Activated naive CD4-positive, alpha-beta T cell treated with anti-CD3 and anti-CD28 coated beads, Interleukin-2, amount 10 ng/mL, durations not matched to agents 7 days and 5 days (primary cell): ENCODE results near the gene USP6NL.
"Not testable (repeated sequence)": the region's sequence is repeated elsewhere in the genome, so short reads cannot be mapped to it uniquely, and the experiment has no call there.

Experiments
- CTCF ChIA-PET: fragments of 350-600 bp; sonication (Branson Sonifier 250); formaldehyde crosslinking; loops from one replicate; lab custom pipeline; 2021; ENCODE audit warnings: antibody characterized with exemption; lab: Charles Lee
- DNase-seq: peaks from one replicate; pipeline ENCODE4 v3.0.0-alpha.2; 2020
- H3K27ac Mint-ChIP-seq: one replicate; pipeline ENCODE4 v1.8.0; 2021; ENCODE audit warnings: mild to moderate bottlenecking, moderate library complexity, mixed read lengths
- H3K27me3 Mint-ChIP-seq: one replicate; pipeline ENCODE4 v1.8.0; 2021; ENCODE audit warnings: mild to moderate bottlenecking, mixed read lengths
- H3K36me3 Mint-ChIP-seq: one replicate; pipeline ENCODE4 v1.8.0; 2021; ENCODE audit warnings: mixed read lengths
- H3K4me1 Mint-ChIP-seq: one replicate; pipeline ENCODE4 v1.8.0; 2021; ENCODE audit warnings: mixed read lengths
- H3K4me3 Mint-ChIP-seq: one replicate; pipeline ENCODE4 v1.8.0; 2021; ENCODE audit warnings: mild to moderate bottlenecking, moderate library complexity, mixed read lengths
- H3K9me3 Mint-ChIP-seq: one replicate; pipeline ENCODE4 v1.8.0; 2021; ENCODE audit warnings: mixed read lengths

USP6NL gene

DNA sequence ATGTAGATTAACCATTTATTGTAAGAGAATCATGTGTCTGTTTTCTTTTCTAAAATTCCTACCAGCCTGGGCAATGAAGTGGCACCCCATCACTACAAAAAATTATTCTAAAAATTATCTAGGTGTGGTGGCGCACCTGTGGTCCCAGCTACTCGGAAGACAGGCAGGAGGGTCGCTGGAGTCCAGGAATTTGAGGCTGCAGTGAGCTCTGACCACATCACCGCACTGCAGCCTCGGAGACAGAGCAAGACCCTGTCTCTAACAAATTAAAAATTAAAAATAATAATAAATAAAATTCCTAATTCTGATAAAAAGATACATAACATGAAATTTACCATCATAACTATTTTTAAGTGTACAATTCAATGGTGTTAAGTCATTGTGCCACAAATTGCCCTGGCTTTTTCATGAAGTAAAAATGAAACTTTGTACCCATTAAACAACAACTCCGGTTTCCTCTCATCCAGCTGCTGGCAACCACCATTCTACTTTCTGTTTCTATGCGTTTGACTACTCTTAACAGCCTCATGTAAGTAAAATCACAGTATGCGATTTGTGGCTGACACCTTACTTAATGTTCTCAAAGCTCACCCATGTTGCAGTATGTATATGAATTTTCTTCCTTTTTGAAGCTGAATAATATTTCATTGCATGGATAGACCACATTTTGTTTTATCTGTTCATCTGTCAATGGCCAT lies 20.6 kb upstream of the USP6NL start:
- peak overlapping the region; percentile 28 for H3K4me3 Mint-ChIP-seq
- peaks cover 23% of the 10 kb centered on the region for H3K4me1 Mint-ChIP-seq
- DNase-seq, result peak; percentile 62
- CTCF ChIA-PET, result interaction anchor here (1.0 to 1.7 kb wide), 2 partner anchors 20 to 126 kb away, joined by 3 to 5 read pairs; no protein-coding TSS in a partner anchor
- peaks cover 4% of the 10 kb centered on the region for H3K36me3 Mint-ChIP-seq
- H3K27me3 Mint-ChIP-seq, result peaks cover 19% of the 10 kb centered on the region
- no peaks in the 10 kb centered on the region for H3K9me3 Mint-ChIP-seq
- H3K27ac Mint-ChIP-seq, result peak overlapping the region; percentile 83

- Mint-ChIP-seq H3K9me3 (no peaks in the 10 kb centered on the region), H3K36me3 (peaks cover 4% of the 10 kb centered on the region), H3K27me3 (peaks cover 12% of the 10 kb centered on the region), H3K4me1 (peaks cover 23% of the 10 kb centered on the region), H3K27ac (no peak overlapping the region), H3K4me3 (no peak overlapping the region)
- CTCF ChIA-PET, result interaction anchor here (1.0 to 1.7 kb wide), 2 partner anchors 19 to 127 kb away, joined by 3 to 5 read pairs; no protein-coding TSS in a partner anchor
- no peak for DNase-seq
Observed at GRCh38 chr10:11631291-11631690, 19.8 kb upstream of the USP6NL start.

GRCh38 chr10:11629731-11630130 lies 18.3 kb upstream of the USP6NL start:
- DNase-seq, result no peak
- Mint-ChIP-seq H3K4me3 (no peak overlapping the region), H3K27ac (no peak overlapping the region), H3K4me1 (peaks cover 30% of the 10 kb centered on the region), H3K9me3 (no peaks in the 10 kb centered on the region), H3K27me3 (peaks cover 17% of the 10 kb centered on the region), H3K36me3 (peaks cover 1% of the 10 kb centered on the region)
- CTCF ChIA-PET, result interaction anchor here (1.0 kb wide), 1 partner anchor 128 kb away, joined by 3 read pairs; no protein-coding TSS in a partner anchor

DNA sequence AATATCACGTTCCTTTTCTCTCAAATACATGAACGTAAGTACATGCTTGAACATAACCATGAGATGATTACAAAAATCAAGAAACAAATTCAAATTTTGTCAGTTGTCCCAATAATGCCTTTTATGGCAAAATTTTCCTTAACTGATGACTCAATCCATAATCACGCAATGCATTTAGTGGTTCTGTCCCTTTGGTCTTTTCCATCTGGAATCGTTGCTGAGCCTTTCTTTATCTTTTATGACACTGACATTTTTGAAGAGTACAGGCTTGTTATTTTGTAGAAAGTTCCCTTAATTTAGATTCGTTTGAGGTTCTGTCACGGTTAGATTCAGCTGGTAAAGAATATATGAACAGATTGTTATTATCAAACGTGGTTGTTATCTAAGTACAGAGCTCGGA lies 16.5 kb upstream of the USP6NL start:
- not testable (repeated sequence) for H3K4me3 Mint-ChIP-seq, H3K27ac Mint-ChIP-seq, DNase-seq, H3K9me3 Mint-ChIP-seq, H3K36me3 Mint-ChIP-seq
- CTCF ChIA-PET, result interaction anchor here (0.6 kb wide), 1 partner anchor 9 kb away, joined by 3 read pairs; no protein-coding TSS in a partner anchor
- peaks cover 13% of the 10 kb centered on the region for H3K27me3 Mint-ChIP-seq
- peaks cover 25% of the 10 kb centered on the region for H3K4me1 Mint-ChIP-seq

GRCh38 chr10:11626071-11626470 lies 14.6 kb upstream of the USP6NL start:
- Mint-ChIP-seq H3K36me3 (peaks cover 1% of the 10 kb centered on the region), H3K4me3 (no peak overlapping the region), H3K27me3 (peaks cover 16% of the 10 kb centered on the region), H3K9me3 (no peaks in the 10 kb centered on the region), H3K27ac (no peak overlapping the region), H3K4me1 (peaks cover 9% of the 10 kb centered on the region)
- no peak for DNase-seq
- CTCF ChIA-PET, result no interaction called here

DNA sequence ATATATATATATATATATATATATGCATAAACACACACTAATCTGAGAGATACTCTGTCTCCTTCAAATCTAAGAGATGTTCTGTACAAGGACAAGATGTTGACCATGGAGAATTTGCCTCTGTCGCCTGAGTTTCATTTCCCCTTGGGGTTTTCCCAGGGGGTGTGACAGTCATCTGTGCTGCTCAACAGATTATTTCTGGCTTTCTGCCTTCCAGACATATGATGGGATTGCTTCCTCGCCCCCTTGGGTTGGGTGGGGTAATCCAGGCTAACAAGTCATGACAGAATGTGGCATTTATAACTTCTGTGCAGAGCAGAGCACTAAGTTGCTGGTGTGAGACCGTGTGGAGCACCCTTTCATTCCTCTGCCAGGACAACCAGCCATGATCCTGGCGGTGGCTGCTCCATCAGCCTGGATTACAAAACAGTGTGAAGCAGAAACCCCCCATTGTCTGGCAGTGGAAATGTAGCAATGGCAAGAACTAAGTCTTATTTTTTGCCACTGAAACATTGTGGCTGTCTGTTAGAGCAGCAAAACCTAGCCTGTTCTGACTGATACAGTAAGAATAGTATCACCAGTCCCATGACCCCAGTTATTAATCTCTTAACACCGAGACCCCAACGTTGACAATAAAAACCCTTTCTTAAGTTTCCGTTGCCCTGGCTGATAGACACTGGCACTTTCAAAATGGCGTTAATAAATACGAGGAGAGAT lies 13.7 kb upstream of the USP6NL start:
- H3K27me3 Mint-ChIP-seq, result peaks cover 23% of the 10 kb centered on the region
- no peak overlapping the region for H3K4me3 Mint-ChIP-seq
- DNase-seq, result no peak

GRCh38 chr10:11617233-11617632 lies 5.8 kb upstream of the USP6NL start:
- no peak for DNase-seq
- Mint-ChIP-seq H3K27ac (no peak overlapping the region), H3K9me3 (peaks cover 13% of the 10 kb centered on the region), H3K4me1 (peaks cover 15% of the 10 kb centered on the region), H3K4me3 (no peak overlapping the region), H3K36me3 (no peaks in the 10 kb centered on the region), H3K27me3 (peaks cover 29% of the 10 kb centered on the region)
- CTCF ChIA-PET, result interaction anchor here (1.1 kb wide), 1 partner anchor 101 kb away, joined by 3 read pairs; no protein-coding TSS in a partner anchor

More for the DNA sequence above, 13.7 kb upstream of the USP6NL start:
- Mint-ChIP-seq H3K4me1 (peaks cover 9% of the 10 kb centered on the region), H3K27ac (no peak overlapping the region), H3K36me3 (peaks cover 1% of the 10 kb centered on the region), H3K9me3 (no peaks in the 10 kb centered on the region)
- CTCF ChIA-PET, result no interaction called here

DNA sequence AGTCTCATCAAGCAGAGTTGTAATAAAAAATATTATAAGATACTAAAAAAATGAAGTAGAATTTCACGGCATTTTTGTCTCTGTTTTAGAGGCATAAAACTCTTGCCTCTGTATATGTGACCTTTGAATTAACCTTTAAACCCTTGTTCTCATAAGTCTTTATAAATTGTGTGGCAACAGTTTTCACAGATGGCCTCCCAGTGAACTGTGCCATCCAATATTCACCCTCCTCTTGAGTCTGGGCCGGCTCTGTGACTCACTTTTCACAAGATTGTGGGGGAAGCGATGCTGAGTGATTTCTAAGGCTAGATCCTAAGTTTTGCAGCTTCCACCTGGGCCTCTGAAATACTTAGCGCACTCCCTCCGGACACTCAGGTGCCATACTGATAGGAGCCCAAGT lies 4.6 kb upstream of the USP6NL start:
- H3K27ac Mint-ChIP-seq, result no peak overlapping the region

GRCh38 chr10:11615396-11615795 lies 3.9 kb upstream of the USP6NL start:
- CTCF ChIA-PET, result no interaction called here
- Mint-ChIP-seq H3K9me3 (peaks cover 13% of the 10 kb centered on the region), H3K4me1 (peaks cover 23% of the 10 kb centered on the region), H3K4me3 (no peak overlapping the region), H3K27me3 (peaks cover 28% of the 10 kb centered on the region), H3K36me3 (peaks cover 2% of the 10 kb centered on the region), H3K27ac (no peak overlapping the region)
- DNase-seq, result no peak

More for the DNA sequence above, 4.6 kb upstream of the USP6NL start:
- peaks cover 29% of the 10 kb centered on the region for H3K27me3 Mint-ChIP-seq
- peaks cover 13% of the 10 kb centered on the region for H3K9me3 Mint-ChIP-seq
- H3K4me3 Mint-ChIP-seq, result no peak overlapping the region
- peaks cover 2% of the 10 kb centered on the region for H3K36me3 Mint-ChIP-seq
- H3K4me1 Mint-ChIP-seq, result peaks cover 19% of the 10 kb centered on the region
- no peak for DNase-seq
- CTCF ChIA-PET, result no interaction called here

GRCh38 chr10:11612021-11613001 lies 861 bp upstream of the USP6NL start:
- Mint-ChIP-seq H3K27ac (peak overlapping the region; percentile 86), H3K4me1 (peaks cover 48% of the 10 kb centered on the region), H3K36me3 (peaks cover 2% of the 10 kb centered on the region), H3K4me3 (peak overlapping the region; percentile 87), H3K9me3 (peaks cover 10% of the 10 kb centered on the region), H3K27me3 (peaks cover 40% of the 10 kb centered on the region)
- CTCF ChIA-PET, result interaction anchor here (0.6 to 1.5 kb wide), 3 partner anchors 20 to 108 kb away, joined by 3 to 4 read pairs (median 3); no protein-coding TSS in a partner anchor
- peak; percentile 30 for DNase-seq

GRCh38 chr10:11610826-11611247 lies 613 bp downstream of the USP6NL start:
- peak overlapping the region; percentile 28 for H3K27ac Mint-ChIP-seq
- peak overlapping the region; percentile 84 for H3K4me3 Mint-ChIP-seq
- peaks cover 35% of the 10 kb centered on the region for H3K27me3 Mint-ChIP-seq
- H3K4me1 Mint-ChIP-seq, result peaks cover 54% of the 10 kb centered on the region
- H3K36me3 Mint-ChIP-seq, result peaks cover 2% of the 10 kb centered on the region
- H3K9me3 Mint-ChIP-seq, result no peaks in the 10 kb centered on the region
- DNase-seq, result peak; percentile 48
- CTCF ChIA-PET, result no interaction called here

- H3K4me3 Mint-ChIP-seq, result peak overlapping the region; percentile 84
- CTCF ChIA-PET, result no interaction called here
- DNase-seq, result no peak
- peaks cover 5% of the 10 kb centered on the region for H3K36me3 Mint-ChIP-seq
- H3K9me3 Mint-ChIP-seq, result no peaks in the 10 kb centered on the region
- H3K27ac Mint-ChIP-seq, result peak overlapping the region; percentile 16
- H3K27me3 Mint-ChIP-seq, result peaks cover 35% of the 10 kb centered on the region
- H3K4me1 Mint-ChIP-seq, result peaks cover 59% of the 10 kb centered on the region
Observed at GRCh38 chr10:11610166-11610825, 1.2 kb downstream of the USP6NL start.

DNA sequence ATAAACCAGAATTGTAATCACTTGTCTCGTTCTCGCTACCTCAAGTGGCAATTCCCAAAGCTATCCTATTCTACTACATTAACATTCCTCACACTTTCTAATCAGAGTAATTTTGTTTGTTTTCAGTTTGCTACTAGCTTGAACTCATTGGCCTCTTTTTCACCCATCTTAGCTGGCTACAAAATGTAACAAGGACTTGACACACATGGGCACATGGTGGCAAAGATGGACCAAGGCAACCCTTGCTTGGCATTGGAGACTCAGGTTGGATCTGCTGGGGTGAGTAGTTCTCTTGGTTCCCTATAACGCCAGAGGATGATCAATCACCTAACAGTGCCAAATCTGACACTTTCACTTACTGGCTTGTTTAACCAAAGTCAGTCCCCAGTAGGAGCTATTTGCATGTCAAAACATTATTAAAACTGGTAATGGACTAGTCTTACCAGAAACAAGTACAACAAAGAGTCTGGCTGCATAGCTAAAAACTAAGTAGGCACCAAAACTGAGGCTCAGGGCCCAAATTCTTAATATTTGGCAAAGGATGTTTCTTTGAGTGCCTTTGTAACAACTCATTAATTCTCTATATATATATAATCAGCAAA lies 1.9 kb downstream of the USP6NL start:
- H3K4me3 Mint-ChIP-seq, result no peak overlapping the region
- DNase-seq, result no peak
- H3K4me1 Mint-ChIP-seq, result peaks cover 65% of the 10 kb centered on the region
- peaks cover 5% of the 10 kb centered on the region for H3K36me3 Mint-ChIP-seq
- CTCF ChIA-PET, result no interaction called here
- H3K27ac Mint-ChIP-seq, result no peak overlapping the region
- no peaks in the 10 kb centered on the region for H3K9me3 Mint-ChIP-seq
- H3K27me3 Mint-ChIP-seq, result peaks cover 35% of the 10 kb centered on the region
